HG03060 (cell line): ENCODE results near the gene MFAP3L.

Experiments
- ATAC-seq: cut with Tn5 transposase; IDR thresholded peaks from one replicate; pipeline ENCODE4 v1.9.1; 2021; ENCODE audit warnings: low read depth, moderate number of reproducible peaks; ENCODE audit not compliant: unreplicated experiment

The MFAP3L gene

DNA sequence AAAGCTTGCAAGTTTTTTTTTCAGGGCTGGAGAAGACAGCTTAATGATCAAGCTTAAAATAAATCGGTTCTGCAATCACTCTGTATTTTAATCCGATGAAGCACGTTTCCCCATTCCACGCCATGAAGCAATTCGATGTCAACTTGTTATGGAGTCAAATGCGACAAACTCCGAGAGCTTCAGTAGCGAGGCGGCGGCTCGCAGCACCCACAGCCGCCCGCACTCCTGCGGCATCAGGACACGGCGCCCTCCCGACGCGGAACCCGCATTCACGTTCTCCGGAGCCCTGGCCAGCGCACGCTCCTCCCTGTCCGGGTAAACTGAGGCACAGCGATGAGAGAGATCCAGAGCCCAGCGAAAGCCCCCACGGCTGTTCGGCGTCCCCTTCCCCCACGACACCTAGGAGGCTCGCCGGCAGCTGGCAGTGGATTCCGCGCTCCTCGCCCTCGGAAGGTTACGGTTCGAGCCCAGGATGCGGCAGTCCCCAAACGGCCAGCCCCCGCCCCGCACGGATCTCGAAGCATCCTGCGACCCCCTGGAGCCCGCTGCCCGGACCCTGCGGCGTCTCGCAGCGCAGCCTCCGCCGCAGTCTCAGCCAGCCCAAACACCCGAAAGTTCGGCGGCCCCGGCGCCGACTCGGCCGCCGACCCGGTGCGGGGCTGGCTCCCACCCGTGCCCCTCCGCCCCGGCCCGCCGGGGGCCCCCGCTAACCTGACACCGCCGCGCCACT, 507 bp downstream of the MFAP3L start:
- ATAC-seq = no peak

DNA sequence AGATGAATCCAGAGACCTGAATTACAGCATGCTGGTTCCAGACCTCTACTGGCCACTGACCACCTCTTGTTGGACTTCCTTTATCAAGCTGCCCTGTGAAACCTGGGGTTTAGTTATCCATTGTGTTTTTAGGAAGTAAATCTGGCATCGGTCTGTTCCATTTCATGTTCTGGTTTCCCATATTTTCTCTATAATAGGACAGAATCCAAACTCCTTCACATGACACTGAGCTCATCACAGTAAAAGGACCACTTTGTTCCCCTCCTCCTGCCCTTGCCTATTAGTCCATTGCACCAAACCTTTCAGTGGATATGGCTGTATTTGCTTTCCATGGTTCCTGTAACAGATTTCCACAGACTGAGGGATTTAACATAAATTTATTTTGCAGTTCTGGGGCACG, 4.0 kb downstream of the MFAP3L start:
- ATAC-seq = no peak

DNA sequence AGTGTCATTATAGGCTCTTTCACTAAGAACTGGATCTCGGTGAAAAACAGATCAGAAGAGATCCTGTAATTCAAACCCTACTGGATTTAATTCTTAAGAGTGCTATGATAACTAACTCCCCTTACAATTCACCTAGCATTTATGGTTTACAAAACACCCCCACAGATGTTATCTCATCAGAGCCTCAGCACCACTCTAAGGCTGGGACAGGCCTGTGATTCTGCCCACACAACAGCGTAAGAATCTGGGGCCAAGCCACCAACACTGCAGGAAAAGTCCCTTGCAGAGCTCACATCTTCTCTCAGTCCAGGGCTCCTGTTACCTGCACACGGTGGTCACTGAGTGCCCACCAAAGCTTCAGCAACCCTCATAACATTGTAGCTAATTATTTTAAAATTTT, 8.9 kb downstream of the MFAP3L start:
- ATAC-seq = no peak

DNA sequence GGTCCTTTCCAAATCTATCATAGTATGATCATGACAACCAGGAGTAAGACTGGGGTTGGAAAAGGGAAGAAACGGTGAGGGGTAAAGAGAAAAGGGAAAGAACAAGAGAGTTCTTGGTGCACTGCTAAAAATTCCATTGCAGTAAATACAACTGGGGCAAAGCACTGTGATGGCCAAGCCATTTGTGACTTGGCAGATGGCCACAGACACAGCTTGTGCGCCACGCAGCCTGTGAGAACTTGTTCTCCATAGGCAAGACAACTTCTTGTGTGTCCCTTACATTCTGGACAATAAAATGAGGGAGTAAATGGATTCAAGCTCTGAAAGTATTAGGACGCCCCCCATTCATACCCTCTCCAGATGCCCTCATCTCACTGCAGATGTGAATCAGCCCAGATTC, 10.9 kb downstream of the MFAP3L start:
- no peak for ATAC-seq

DNA sequence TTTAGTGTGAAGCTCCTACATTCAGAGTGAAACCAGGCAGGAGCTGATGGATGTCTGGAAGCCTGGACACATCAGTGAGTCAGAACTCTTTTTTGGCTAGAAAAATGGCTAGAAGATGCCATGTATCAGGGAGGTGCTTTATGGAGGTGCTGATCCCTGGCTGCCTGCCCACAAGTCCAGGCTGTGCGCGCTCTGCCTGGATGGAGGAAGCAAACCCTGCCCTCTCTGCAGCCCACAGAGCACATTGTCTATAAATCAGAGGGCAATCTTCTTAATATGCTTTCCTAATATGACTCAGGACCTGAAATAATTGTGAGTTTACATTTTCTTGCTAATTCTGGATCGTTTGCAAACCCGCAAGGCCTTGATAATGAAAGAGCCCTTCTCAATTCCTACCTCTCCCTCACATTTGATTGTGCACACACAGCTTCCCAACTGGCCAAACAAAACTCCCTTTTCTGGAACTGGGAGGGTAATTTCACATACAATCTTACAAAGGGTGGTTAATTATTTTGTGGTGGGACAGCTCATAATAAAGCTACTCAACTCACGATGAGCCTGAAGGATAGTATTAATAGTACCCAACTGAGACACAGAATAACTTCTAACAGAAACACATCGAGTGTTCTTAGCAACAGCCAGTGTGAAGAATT, 11.7 kb downstream of the MFAP3L start:
- no peak for ATAC-seq

DNA sequence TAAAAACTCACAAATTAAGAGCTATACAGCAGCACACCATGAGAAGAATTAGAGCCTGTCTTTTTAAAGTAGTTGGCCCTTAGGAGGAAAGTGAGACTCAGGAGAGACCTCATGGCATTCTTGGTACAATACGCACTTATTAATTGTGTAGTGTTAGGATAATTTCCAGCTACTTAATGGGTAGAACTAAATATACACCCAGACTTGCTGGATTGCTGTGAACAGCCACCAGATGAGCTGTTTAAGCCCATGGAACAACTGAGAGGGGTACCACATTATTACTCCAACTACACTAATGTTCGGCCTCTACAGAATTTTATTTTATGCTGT, 13.6 kb downstream of the MFAP3L start:
- ATAC-seq = no peak

DNA sequence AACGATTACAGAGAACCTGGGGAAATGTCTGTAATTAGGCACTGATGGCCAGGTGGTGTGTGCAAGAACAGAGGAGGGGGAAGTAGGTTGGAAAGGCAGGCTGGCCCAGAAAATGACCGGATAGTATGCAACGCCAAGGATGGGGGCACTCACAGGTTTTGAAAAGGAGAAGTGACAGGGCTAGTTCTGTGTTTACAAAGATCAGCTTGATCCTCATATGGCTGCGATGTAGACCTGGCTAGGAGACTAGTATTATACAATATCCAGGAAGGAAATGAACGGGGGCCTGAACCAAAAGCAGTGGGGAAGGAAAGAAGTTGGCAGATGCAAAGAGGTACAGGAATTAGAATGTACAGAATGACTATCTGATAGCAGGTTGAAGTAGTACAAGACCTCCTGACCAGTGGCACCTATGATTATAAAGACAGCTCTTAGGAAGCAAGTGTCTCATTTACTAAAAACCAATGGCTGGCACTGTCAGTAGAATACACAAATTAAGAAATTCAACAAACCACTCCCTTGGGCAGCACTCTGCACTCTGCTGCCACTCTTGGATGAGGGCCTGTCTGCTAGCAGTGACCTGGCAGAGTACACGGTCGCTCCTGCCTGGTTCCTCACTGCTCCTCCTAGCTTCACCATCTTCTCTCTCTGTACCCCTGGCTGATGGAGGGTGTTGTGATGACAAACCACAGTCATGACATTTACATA, 14.1 kb downstream of the MFAP3L start:
- no peak for ATAC-seq

DNA sequence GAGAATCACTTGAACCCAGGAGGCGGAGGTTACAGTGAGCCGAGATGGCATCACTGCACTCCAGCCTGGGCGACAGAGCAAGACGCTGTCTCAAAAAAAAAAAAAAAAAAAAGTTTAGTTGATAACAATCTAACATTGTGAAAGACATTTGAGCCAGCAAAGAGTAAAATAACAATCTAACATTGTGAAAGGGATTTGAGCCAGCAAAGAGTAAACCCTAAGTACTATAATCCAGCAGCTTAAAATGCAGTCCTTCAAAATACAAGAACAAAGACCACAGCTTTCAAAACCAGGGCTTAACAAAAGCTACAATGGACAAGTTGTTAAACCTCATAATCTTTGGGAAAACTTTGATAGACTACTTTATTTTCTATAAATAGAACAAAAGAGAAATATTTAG, 16.9 kb downstream of the MFAP3L start:
- ATAC-seq = no peak

DNA sequence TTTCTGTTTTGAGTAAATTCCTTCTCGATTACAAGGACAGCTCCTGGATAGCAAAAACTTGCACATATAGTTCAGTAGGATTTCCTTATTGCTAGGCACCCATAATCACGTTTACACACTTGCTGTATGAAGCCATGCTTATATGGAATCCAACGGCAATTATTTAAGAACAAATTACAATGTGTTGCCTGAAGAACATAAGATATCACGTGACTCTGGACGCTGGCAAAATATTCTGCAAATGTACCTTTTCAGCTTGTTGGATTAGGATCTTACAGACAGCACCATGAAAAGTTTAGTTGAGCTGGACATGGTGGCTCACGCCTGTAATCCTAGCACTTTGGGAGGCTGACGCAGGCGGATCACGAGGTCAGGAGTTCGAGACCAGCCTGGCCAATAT, 17.4 kb downstream of the MFAP3L start:
- ATAC-seq = no peak

DNA sequence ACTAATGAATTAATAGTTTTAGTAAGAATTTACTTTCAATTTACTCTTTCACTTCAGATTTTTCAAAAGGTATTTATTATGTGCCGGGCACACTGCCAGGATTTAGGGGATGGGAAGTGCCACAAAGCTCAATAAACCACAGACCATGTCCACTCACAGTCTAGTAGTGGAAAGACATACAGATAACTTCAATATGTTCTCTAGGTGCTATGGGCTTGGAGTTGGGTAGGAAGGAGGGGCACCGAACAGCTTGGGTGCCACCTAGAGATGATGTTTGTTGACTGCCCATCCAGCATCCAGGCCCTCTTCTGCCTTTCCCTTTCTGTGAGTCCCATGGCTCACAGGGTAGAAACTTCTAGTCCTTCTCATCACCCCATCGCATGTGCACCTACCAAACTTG, 17.8 kb downstream of the MFAP3L start:
- peak; percentile 38 for ATAC-seq

DNA sequence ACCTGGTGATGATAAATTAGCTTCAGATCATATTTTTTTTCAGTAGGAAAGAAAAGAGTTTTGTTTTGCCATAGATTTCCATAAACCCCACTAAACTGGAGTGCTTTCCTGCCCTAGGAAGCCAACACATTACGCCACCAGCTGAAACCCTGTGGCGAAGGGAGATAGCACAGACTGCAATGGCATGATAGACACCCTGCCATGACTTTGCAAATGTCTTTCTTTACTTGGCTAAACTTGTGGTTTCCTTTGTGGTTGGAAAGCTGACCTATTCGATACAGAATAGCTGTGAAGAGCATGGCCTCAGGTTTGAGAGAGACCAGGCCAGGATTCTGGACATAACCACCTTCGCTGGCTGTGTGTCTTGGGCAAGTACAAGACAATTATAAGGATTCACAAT, 19.1 kb downstream of the MFAP3L start:
- ATAC-seq = no peak

DNA sequence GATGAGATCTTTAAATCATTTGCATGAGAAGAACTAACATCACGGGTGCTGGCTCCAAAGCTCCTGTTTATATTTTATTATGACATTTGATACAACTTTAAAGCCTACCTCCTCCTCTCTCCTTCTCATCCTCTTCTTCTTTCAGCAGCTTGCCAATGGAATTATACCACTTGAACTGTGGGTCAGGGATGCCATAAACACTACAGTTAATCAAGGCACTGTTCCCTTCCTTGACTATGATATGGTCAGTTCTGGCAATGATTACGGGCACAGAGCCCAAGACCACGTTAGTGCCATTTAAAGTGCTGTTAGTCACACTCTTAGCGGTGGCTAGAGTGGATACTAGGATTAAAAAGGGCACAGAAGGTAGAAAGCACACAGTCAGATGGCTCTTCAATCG, 20.7 kb downstream of the MFAP3L start:
- ATAC-seq = no peak

DNA sequence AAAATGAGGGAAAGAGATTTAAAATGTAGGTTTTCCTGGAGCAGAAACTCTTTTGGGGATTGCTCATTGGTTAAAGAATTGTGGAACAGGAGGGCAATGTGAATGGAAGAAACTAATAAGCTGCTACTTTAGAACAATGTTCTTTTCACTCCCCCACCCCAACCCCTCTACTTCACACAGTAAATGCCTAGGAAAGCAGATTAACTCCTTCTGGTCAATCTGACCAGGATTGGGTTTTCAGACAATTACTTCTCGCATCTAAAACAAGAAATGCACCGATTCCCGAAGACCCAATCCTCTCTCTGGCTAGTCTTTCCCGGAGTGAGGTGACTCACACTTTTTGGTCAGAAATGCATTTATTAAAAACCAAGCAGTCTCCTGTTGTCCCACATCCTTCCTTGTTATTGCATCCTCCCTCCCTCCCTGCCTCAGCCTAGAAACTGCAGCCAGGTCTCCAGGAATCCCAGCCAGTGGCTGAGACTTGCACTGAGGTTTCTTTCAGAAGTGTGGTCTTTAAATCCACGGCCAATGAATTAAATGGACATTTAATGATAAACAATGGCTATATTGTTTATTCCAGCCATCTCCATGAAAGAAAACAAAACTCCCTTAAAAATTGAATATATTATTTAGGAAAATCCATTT, 21.4 kb downstream of the MFAP3L start:
- ATAC-seq = no peak

DNA sequence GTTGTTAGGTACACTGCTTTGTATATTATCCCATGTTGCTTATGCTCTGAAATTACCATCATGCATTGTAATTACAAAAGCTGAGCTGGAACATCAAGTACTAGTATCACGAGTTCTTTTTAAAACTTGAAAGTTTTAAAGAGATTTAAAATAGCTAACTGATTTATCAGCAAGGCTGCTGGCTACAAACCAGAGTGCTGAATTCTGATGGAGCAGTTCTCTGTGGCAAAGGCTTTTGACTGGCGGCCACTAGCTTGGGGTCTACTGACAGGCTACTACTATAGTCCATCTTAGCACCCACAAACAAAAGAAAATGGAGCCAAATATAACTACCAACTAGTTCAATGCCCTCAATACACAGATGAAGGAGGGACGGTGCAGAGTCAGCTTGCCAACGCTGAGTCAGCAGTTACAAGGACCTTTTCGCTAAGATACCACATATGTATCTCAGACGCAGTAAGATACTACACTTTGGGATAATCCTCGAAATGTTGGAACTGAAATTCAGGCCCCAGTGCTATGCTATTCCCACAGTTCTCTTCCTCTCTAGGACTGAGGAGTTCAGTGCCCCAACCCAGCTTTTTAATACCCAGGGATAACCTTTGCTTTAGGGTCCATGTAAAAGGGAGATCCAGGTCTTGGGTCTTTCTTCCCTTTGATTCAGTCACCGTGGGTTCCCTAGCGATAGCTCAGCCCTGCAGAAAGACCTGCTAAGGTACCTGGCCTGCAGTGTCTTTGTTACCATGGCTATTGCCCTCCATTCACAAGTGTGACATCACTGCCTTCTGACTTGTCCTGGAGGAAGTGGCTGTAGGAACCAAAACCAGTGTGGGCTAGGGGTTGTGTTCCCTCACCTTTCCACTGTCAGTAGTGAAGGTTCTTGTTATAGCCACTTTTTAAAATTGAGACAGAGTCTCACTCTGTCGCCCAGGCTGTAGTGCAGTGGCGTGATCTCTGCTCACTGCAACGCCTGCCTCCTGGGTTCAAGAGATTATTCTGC, 22.8 kb downstream of the MFAP3L start:
- no peak for ATAC-seq

DNA sequence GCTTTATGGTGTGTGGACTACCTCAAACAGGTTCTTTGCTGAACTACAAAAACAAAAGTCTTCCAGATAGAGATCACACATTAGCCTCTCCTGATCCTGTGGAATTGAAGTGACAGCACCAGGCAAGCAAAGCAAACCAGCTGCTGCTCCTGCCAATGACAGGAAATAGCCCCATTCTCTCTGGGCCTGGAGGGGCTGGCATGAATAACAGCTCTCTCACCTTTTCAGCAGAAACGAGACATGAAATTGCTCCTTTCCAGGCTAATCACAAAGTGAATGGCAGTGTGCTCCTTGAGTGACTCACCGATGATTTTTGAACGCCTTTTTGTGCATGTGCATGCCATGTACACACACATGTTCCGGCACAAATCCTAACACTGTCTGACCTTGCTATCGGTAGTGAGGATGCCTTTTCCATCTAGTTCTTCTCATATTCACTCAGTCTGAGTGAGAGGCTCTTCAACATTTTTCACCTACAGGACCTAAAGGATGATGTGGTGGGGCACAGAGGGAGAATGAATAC, 24.4 kb downstream of the MFAP3L start:
- no peak for ATAC-seq

DNA sequence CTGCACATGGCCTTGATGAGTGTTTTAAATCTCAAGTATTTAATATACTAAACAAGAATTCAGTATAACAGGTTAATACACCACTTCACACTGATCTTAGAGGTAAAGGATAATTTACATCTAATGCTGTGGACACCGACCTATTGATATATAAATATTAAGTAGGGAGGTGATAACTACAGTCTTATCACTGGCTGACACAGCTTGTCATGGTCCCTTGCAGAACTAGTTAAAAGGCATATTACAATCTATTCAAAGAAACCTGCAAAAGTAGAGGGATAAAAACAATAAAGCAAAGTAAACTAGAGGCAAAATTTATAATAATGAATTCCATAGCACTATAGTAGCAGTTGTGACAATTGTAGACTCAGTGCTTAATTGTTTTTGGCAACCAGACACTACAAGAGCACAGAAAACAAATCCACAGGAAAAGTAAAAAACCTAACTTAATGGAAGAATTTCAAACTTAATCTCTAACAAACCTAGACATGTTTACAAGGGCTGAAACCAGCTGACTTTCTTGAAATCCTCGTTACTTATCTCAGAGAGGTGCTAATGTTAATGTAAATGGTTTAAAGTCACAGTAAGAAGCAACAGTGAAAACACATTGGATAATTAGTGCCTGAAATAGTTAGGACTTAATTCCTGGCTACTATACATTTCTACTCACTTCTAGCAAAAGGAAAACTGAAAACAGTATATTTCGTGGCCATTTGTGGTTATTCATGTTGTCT, 25.0 kb downstream of the MFAP3L start:
- no peak for ATAC-seq

DNA sequence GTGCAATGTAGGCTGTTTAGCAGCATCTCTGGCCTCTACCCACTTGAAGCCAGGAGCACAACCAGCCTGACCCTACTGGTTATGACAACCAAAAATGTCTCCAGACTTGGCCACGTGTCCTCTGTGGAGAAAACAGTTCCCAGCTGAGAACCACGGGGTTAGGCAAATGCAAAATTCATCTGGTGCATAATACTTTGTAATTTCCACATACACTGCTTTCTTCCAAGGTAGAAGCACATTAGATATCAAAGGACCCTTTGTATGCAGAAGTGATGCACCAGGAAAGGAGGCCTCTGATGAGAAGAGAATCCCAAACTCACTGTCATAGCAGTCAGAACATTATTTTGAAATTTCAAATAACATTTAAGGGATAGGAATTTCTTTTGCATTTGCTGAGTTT, 26.3 kb downstream of the MFAP3L start:
- ATAC-seq = no peak

DNA sequence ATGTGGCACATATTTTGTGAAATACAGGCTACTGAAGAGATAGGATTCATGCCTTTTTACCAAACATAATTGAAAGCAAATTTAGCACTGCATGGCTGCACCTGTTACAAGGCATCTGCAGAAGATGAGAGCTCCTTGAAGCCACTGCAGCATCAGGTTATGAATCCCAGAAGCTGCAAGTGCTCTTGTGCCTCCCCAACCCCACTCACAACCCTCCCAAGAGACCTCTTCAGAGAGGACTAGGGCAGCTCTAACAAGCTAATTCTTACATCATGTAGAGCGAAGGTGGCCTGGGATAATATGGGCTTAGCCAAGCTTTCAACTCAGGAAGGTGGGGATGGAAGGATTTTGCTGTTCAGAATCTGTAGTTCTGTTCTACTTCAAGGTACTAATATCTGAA, 27.2 kb downstream of the MFAP3L start:
- ATAC-seq = no peak
